Body of pancreas (tissue), 4 donors: ENCODE results near the gene FASTK. TPM values are rescaled to one million over a fixed set of nuclear protein-coding genes. Genes with fewer than 3 reads are reported as not detected.

Source experiments
- ATAC-seq: fragments of 150-250 bp; one replicate; pipeline ENCODE4 v1.9.1; 2016
- DNase-seq, 4 donors: peaks; one replicate each; pipeline ENCODE4 v3.0.0-alpha.2; 2019
- H3K27ac ChIP-seq, 4 donors: fragments of 200-600 bp; sonication (generic); 1 replicate in 3 of 4; 2 replicates in 1 of 4; pipeline versions ENCODE4 v1.5.1 to v1.6.1; 2016 to 2019; ENCODE audit warnings: mild to moderate bottlenecking in 1 of 4, mixed read lengths in 1 of 4, moderate library complexity in 1 of 4
- H3K27me3 ChIP-seq, 2 donors: fragments of 200-600 bp; sonication (generic); one replicate each; pipeline ENCODE4 v1.6.0; 2016; ENCODE audit warnings: mild to moderate bottlenecking in 1 of 2
- H3K36me3 ChIP-seq, 2 donors: fragments of 200-600 bp; sonication (generic); replicated peaks in 1 of 2; 2 replicates each; pipeline ENCODE4 v1.5.1; 2016; ENCODE audit warnings: low read depth in 2 of 2; ENCODE audit not compliant: insufficient read depth in 1 of 2
- H3K4me1 ChIP-seq: fragments of 200-600 bp; sonication (generic); one replicate; pipeline ENCODE4 v1.6.0; 2016
- H3K4me3 ChIP-seq, 2 donors: fragments of 200-600 bp; sonication (generic); 1 replicate in 1 of 2; 2 replicates in 1 of 2; pipeline ENCODE4 v1.5.1; 2016 to 2019
- H3K9me3 ChIP-seq, 3 donors: fragments of 200-600 bp; sonication (generic); 1 replicate in 2 of 3; 2 replicates in 1 of 3; pipeline ENCODE4 v1.5.1; 2016
- POLR2A ChIP-seq, 3 donors: fragments of 450-650 bp; IDR thresholded peaks; one replicate each; pipeline ENCODE4 v1.6.1; 2016; ENCODE audit warnings: antibody characterized with exemption in 3 of 3, mild to moderate bottlenecking in 2 of 3
- WGBS, 2 donors: methylation state at CpG; one replicate each; pipeline ENCODE4 v1.1.5; 2017; 5-methylcytosine and 5-hydroxymethylcytosine counted together
- intact Hi-C: fragments of 100-400 bp; cut with DNase I; formaldehyde crosslinking; loops from one replicate; pipeline ENCODE4 v1.15.1; 2023
- total RNA-seq, 2 donors: library from RNA; depleted of rRNA; stranded (reverse); fragments of >200 nt; gene quantifications; one replicate each; pipeline ENCODE4 v1.1.0, GENCODE V29; 2016
- TF ChIP-seq, protein P1 (sequence below), 7 experiments: fragments of 450-650 bp in 4 of 7; fragments of 200-600 bp in 3 of 7; sonication (generic) in 3 of 7; IDR thresholded peaks; one replicate each; pipeline ENCODE4 v1.5.1; 2016 to 2019; ENCODE audit warnings: antibody characterized with exemption in 7 of 7

Gene FASTK, protein sequence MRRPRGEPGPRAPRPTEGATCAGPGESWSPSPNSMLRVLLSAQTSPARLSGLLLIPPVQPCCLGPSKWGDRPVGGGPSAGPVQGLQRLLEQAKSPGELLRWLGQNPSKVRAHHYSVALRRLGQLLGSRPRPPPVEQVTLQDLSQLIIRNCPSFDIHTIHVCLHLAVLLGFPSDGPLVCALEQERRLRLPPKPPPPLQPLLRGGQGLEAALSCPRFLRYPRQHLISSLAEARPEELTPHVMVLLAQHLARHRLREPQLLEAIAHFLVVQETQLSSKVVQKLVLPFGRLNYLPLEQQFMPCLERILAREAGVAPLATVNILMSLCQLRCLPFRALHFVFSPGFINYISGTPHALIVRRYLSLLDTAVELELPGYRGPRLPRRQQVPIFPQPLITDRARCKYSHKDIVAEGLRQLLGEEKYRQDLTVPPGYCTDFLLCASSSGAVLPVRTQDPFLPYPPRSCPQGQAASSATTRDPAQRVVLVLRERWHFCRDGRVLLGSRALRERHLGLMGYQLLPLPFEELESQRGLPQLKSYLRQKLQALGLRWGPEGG
- total RNA-seq = 100 to 1,000 TPM in 1 of 2 donors, 10 to 100 TPM in 1; 60.7 to 201 TPM

DNA sequence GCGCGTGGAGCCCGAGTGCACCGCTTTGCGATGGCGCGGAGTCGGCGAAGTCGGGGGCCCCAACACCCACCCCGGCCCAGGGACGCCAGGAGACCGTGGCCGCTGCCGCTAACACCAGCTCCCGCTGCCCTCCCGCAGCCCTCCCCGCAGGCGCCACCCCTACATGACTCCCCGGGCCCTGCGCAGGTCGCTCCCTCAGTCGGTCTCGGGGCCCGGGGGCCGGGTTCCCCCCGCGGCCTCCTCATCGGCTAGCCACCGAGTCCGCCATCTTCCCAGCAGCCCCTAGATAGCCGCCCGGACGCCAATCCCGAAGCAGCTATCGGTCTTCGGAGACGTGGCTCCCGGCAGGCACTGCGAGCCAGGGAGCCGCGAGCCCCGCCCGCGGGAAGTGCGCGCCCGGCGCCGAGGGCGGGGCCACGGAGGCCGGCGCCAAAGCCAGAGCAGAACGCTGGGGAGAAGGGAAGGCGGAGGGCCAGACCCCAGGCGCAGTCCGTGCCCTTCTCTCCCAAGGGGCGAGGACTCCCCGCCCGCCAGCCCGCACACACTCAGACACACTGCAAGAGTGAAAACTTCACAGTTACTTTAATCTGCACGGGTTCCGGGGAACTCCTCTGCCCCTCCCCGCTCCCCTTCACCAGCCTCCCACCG, at the start of gene FASTK:
Gene FASTK, minus strand, starts transcription at position 288 of the 648 bp plus-strand sequence. Its CDS starts 43 bp downstream, at position 245.
- peak; percentile 49 to 74 (median 66) for TF ChIP-seq POLR2A (IDR thresholded peaks at IDR 0.05)
- TF ChIP-seq, protein P1, sequence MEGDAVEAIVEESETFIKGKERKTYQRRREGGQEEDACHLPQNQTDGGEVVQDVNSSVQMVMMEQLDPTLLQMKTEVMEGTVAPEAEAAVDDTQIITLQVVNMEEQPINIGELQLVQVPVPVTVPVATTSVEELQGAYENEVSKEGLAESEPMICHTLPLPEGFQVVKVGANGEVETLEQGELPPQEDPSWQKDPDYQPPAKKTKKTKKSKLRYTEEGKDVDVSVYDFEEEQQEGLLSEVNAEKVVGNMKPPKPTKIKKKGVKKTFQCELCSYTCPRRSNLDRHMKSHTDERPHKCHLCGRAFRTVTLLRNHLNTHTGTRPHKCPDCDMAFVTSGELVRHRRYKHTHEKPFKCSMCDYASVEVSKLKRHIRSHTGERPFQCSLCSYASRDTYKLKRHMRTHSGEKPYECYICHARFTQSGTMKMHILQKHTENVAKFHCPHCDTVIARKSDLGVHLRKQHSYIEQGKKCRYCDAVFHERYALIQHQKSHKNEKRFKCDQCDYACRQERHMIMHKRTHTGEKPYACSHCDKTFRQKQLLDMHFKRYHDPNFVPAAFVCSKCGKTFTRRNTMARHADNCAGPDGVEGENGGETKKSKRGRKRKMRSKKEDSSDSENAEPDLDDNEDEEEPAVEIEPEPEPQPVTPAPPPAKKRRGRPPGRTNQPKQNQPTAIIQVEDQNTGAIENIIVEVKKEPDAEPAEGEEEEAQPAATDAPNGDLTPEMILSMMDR (IDR thresholded peaks at IDR 0.05) = no peak

DNA sequence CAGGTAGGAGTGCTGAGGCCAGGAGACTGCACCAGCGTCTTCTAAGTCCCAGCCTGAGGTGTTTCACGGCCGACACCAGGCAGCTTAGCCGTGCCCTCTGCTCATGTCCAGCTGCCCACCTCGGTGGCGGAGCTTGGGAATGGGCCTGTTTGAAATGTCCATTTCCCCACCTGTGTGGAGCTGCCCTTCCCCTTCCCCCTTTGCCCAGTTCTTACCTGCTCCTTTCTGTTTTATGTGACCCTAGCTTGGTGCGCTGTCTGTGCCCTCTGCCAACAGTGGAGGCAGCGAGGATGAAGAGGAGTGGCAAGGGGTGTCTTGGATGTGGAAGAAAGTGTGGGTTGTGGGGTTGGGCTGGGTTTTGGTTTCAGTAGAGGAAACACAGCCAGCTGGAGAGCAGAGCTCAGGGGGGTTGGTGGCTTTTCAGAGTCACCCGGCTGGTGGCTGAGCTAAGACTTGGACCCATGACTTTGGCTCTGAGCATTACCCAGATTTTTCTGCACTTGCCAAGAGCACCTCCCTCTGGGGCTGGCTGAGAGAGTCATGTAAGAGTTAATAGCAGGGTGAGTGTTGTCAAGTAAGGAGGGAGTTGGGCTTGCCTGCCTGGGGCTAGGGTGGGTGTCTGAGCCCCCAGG, 49.5 kb upstream of the FASTK start:
- ATAC-seq (no peak), DNase-seq (no peak)
- intact Hi-C loops = loop anchor here (10.0 kb wide), 1 partner anchor 175 kb away; no protein-coding TSS in a partner anchor
- WGBS, 2 donors = 94 to 98% methylated on average over 9 of the region's 9 CpGs
- no peaks in the 10 kb centered on the region for H3K4me1 ChIP-seq
- TF ChIP-seq, protein P1 (IDR thresholded peaks at IDR 0.05) = no peak
- H3K36me3 ChIP-seq = peaks cover 0 to 22% of the 10 kb centered on the region in 2 donors
- H3K4me3 ChIP-seq = no peak overlapping the region
- no peaks in the 10 kb centered on the region for H3K9me3 ChIP-seq
- H3K27ac ChIP-seq = no peak overlapping the region
- no peaks in the 10 kb centered on the region for H3K27me3 ChIP-seq

More for the DNA sequence above, at the start of gene FASTK:
- ATAC-seq = peak; percentile 88
- peak; percentile 89 to 96 (median 93) for DNase-seq
- no peaks in the 10 kb centered on the region for H3K9me3 ChIP-seq
- H3K27ac ChIP-seq = peak within 1 kb of the TSS; percentile 76 to 92 (median 90)
- H3K27me3 ChIP-seq = no peaks in the 10 kb centered on the region
- intact Hi-C loops = no loop called here
- H3K36me3 ChIP-seq = peaks cover 2 to 4% of the 10 kb centered on the region in 2 donors
- peak within 1 kb of the TSS; percentile 79 to 82 for H3K4me3 ChIP-seq
- peaks cover 74% of the 10 kb centered on the region for H3K4me1 ChIP-seq
- WGBS, 2 donors = 1 to 29% methylated on average over 4 to 62 of the region's 66 CpGs

DNA sequence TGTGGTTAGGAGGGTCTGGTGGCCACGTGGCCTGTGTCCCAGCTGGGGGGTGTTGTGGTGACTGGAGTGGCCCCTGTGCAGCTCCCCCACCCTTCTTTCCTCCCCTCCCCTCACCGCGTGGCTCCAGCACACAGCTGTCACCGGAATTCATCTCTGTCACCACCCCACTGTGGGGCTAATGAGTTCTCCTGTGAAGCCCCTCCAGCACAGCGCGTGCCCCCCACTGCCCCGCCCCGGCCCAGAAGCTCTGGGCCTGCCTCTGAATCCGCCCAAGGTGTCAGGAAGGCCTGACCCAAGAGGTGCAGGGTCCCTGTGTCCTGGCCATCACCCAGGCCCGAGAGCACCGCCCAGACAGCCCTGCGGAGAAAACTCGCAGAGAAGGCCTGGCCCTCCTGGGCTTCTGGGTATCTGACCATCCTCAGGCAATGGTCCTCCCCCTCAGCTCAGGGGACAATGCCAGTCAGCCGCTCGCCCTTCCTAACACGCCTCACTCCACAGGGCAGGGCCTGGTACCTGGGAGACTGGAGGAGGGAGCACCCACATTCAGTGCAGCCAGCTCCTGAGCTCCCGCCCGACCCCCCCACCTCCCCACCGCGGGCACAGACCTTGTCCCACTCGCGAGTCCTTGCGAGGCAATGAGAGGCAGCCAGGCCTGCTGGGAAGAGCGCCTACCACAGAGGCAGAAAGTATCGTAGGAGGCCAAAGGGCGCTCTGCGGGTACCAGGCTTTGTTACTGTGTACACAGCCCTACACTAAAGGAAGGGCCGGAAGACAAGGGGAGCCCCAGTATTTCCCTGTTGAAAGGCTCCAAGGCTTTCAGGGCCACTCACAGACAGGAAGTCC, 48.7 kb upstream of the FASTK start:
- ATAC-seq = no peak
- 84 to 88% methylated on average over 10 to 26 of the region's 28 CpGs for WGBS, 2 donors
- intact Hi-C loops = loop anchor here (10.0 kb wide), 1 partner anchor 175 kb away; no protein-coding TSS in a partner anchor

More for the DNA sequence above, 48.7 kb upstream of the FASTK start:
- no peak for DNase-seq
- TF ChIP-seq POLR2A (IDR thresholded peaks at IDR 0.05) = no peak
- TF ChIP-seq, protein P1 (IDR thresholded peaks at IDR 0.05) = no peak
- no peak overlapping the region for H3K27ac ChIP-seq
- peaks cover under 1% of the 10 kb centered on the region for H3K4me1 ChIP-seq
- H3K36me3 ChIP-seq = peaks cover 0 to 17% of the 10 kb centered on the region in 2 donors
- H3K9me3 ChIP-seq = no peaks in the 10 kb centered on the region
- no peak overlapping the region for H3K4me3 ChIP-seq
- H3K27me3 ChIP-seq = no peaks in the 10 kb centered on the region
